CD4-positive, alpha-beta T cell treated with Interleukin-4 for 1 hour (primary cell): ENCODE results near the gene PIM1.
A peak's percentile ranks its signal among the peaks of the same experiment; 100 is the strongest.
"Not testable (repeated sequence)": the region's sequence is repeated elsewhere in the genome, so short reads cannot be mapped to it uniquely, and the experiment has no call there.

Source experiments
- DNase-seq, 2 donors: peaks; one replicate each; pipeline ENCODE4 v3.0.0-alpha.2; 2020 to 2022

PIM1 gene

GRCh38 chr6:37194886-37195285, 24.9 kb downstream of the PIM1 start:
- DNase-seq: not testable (repeated sequence)

GRCh38 chr6:37196451-37196850, 26.5 kb downstream of the PIM1 start:
- DNase-seq: not testable (repeated sequence)

GRCh38 chr6:37200085-37200484, 30.1 kb downstream of the PIM1 start:
- DNase-seq: no peak

- DNase-seq: no peak
These were observed 31.8 kb downstream of the PIM1 start for GRCh38 chr6:37201726-37202125.

GRCh38 chr6:37202788-37203491, 33.0 kb downstream of the PIM1 start:
- DNase-seq: no peak

GRCh38 chr6:37204014-37204751, 34.2 kb downstream of the PIM1 start:
- no peak for DNase-seq

GRCh38 chr6:37205175-37205996, 35.4 kb downstream of the PIM1 start:
- DNase-seq: no peak

- no peak for DNase-seq
These were observed 36.0 kb downstream of the PIM1 start for GRCh38 chr6:37205997-37206340.

- DNase-seq: no peak
These were observed 36.7 kb downstream of the PIM1 start for GRCh38 chr6:37206622-37207021.

GRCh38 chr6:37207903-37208456, 38.0 kb downstream of the PIM1 start:
- peak; percentile 91 to 92 for DNase-seq

GRCh38 chr6:37208793-37209192, 38.8 kb downstream of the PIM1 start:
- no peak for DNase-seq

GRCh38 chr6:37209461-37210205, 39.7 kb downstream of the PIM1 start:
- DNase-seq: peak; percentile 61 to 80

- peak; percentile 81 to 87 for DNase-seq
These were observed 40.5 kb downstream of the PIM1 start for GRCh38 chr6:37210313-37210968.

GRCh38 chr6:37212268-37212667, 42.3 kb downstream of the PIM1 start:
- DNase-seq: no peak

- DNase-seq: no peak
These were observed 48.1 kb downstream of the PIM1 start for GRCh38 chr6:37218061-37218460.

GRCh38 chr6:37218511-37218910, 48.6 kb downstream of the PIM1 start:
- DNase-seq: no peak

GRCh38 chr6:37221585-37222124, 51.7 kb downstream of the PIM1 start:
- DNase-seq: no peak

GRCh38 chr6:37222125-37222967, 52.4 kb downstream of the PIM1 start:
- DNase-seq: peak; percentile 63 to 70

GRCh38 chr6:37222992-37223391, 53.0 kb downstream of the PIM1 start:
- no peak for DNase-seq
